Natural killer cell (primary cell): Measurements from ENCODE around the gene LTB. TPM values are rescaled to one million over a fixed set of nuclear protein-coding genes. Genes with fewer than 3 reads are reported as not detected.

Experiments used
- ATAC-seq, 3 donors: fragments of 150-1000 bp in 2 of 3; fragments of 200-7000 bp in 1 of 3; cut with Tn5 transposase; 1 replicate in 1 of 3; 2 replicates in 2 of 3; pipeline ENCODE4 v1.10.0; 2021; ENCODE audit warnings: mild to moderate bottlenecking in 2 of 3, moderate library complexity in 2 of 3
- DNase-seq, 2 donors: peaks; one replicate each; pipeline versions ENCODE4 v3.0.0 to v3.0.0-alpha.2; 2013 to 2021; ENCODE audit warnings: mixed read lengths in 1 of 2
- H3K27ac ChIP-seq: one replicate; pipeline ENCODE4 v1.5.1; 2013; ENCODE audit warnings: mild to moderate bottlenecking, low read length
- H3K27me3 ChIP-seq: one replicate; pipeline ENCODE4 v1.6.1; 2013; ENCODE audit warnings: low read length; ENCODE audit not compliant: control insufficient read depth, insufficient read depth
- H3K36me3 ChIP-seq: one replicate; pipeline ENCODE4 v1.6.1; 2013; ENCODE audit warnings: low read length; ENCODE audit not compliant: control insufficient read depth, insufficient read depth
- H3K4me1 ChIP-seq: one replicate; pipeline ENCODE4 v1.6.1; 2013; ENCODE audit warnings: low read length; ENCODE audit not compliant: control insufficient read depth, insufficient read depth
- H3K4me3 ChIP-seq: one replicate; pipeline ENCODE4 v1.5.1; 2013; ENCODE audit warnings: low read length
- H3K9me3 ChIP-seq: one replicate; pipeline ENCODE4 v1.6.1; 2013; ENCODE audit warnings: low read length; ENCODE audit not compliant: control insufficient read depth, insufficient read depth
- H3K27ac Mint-ChIP-seq, 2 donors: one replicate each; pipeline ENCODE4 v1.8.0; 2022; ENCODE audit warnings: mild to moderate bottlenecking in 2 of 2, mixed read lengths in 2 of 2, moderate library complexity in 1 of 2
- H3K27me3 Mint-ChIP-seq, 2 donors: one replicate each; pipeline ENCODE4 v1.8.0; 2022; ENCODE audit warnings: low read depth in 2 of 2, mixed read lengths in 2 of 2
- H3K36me3 Mint-ChIP-seq: one replicate; pipeline ENCODE4 v1.8.0; 2022; ENCODE audit warnings: mixed read lengths
- H3K4me1 Mint-ChIP-seq, 2 donors: one replicate each; pipeline ENCODE4 v1.8.0; 2022; ENCODE audit warnings: mixed read lengths in 2 of 2
- H3K4me3 Mint-ChIP-seq: one replicate; pipeline ENCODE4 v1.8.0; 2022; ENCODE audit warnings: mild to moderate bottlenecking, moderate library complexity, mixed read lengths
- H3K9me3 Mint-ChIP-seq, 2 donors: one replicate each; pipeline ENCODE4 v1.8.0; 2022; ENCODE audit warnings: mixed read lengths in 2 of 2
- WGBS: methylation state at CpG from one replicate; pipeline ENCODE4 v1.1.7; 2013; ENCODE audit warnings: missing lambda C conversion rate; ENCODE audit not compliant: insufficient coverage; 5-methylcytosine and 5-hydroxymethylcytosine counted together
- intact Hi-C: fragments of 100-400 bp; cut with micrococcal nuclease; formaldehyde crosslinking; loops from one replicate; pipeline ENCODE4 v1.14.2; 2022
- total RNA-seq, 4 donors: library from RNA; stranded (reverse); fragments of 120-200 nt in 1 of 4; gene quantifications; one replicate each; pipeline versions ENCODE4 v1.2.3 to v1.2.4, GENCODE V29; 2013 to 2022
- TF ChIP-seq, protein P1 (sequence below): fragments of 200-600 bp; IDR thresholded peaks from one replicate; pipeline ENCODE4 v1.8.0; 2022; ENCODE audit warnings: antibody characterized with exemption

The LTB gene
- total RNA-seq, 3 donors from 2014 or later (not counting 1 experiment from before 2014, with no cell fraction given): 17.7 to 42.1 (median 32.6) TPM

DNA sequence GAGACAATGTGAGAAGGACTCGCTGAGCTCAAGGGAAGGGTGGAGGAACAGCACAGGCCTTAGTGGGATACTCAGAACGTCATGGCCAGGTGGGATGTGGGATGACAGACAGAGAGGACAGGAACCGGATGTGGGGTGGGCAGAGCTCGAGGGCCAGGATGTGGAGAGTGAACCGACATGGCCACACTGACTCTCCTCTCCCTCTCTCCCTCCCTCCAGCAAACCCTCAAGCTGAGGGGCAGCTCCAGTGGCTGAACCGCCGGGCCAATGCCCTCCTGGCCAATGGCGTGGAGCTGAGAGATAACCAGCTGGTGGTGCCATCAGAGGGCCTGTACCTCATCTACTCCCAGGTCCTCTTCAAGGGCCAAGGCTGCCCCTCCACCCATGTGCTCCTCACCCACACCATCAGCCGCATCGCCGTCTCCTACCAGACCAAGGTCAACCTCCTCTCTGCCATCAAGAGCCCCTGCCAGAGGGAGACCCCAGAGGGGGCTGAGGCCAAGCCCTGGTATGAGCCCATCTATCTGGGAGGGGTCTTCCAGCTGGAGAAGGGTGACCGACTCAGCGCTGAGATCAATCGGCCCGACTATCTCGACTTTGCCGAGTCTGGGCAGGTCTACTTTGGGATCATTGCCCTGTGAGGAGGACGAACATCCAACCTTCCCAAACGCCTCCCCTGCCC, 5.2 kb downstream of the LTB start:
- Histone ChIP-seq H3K27ac (peak overlapping the region; percentile 94), H3K27me3 (no peaks in the 10 kb centered on the region), H3K36me3 (peaks cover 10% of the 10 kb centered on the region), H3K4me1 (peaks cover 89% of the 10 kb centered on the region), H3K9me3 (no peaks in the 10 kb centered on the region), H3K4me3 (peak overlapping the region; percentile 42)
- intact Hi-C loops: no loop called here
- Mint-ChIP-seq H3K27ac (peak overlapping the region; percentile 95 to 99), H3K36me3 (no peaks in the 10 kb centered on the region), H3K9me3 (no peaks in the 10 kb centered on the region), H3K4me1 (peaks cover 85 to 95% of the 10 kb centered on the region in 2 donors), H3K4me3 (peak overlapping the region; percentile 84), H3K27me3 (no peaks in the 10 kb centered on the region)
- TF ChIP-seq, protein P1, sequence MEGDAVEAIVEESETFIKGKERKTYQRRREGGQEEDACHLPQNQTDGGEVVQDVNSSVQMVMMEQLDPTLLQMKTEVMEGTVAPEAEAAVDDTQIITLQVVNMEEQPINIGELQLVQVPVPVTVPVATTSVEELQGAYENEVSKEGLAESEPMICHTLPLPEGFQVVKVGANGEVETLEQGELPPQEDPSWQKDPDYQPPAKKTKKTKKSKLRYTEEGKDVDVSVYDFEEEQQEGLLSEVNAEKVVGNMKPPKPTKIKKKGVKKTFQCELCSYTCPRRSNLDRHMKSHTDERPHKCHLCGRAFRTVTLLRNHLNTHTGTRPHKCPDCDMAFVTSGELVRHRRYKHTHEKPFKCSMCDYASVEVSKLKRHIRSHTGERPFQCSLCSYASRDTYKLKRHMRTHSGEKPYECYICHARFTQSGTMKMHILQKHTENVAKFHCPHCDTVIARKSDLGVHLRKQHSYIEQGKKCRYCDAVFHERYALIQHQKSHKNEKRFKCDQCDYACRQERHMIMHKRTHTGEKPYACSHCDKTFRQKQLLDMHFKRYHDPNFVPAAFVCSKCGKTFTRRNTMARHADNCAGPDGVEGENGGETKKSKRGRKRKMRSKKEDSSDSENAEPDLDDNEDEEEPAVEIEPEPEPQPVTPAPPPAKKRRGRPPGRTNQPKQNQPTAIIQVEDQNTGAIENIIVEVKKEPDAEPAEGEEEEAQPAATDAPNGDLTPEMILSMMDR: no peak
- WGBS: 47% methylated on average over 18 of the region's 19 CpGs
- ATAC-seq: peak; percentile 11 to 38 (median 36)
- DNase-seq: peak in 1 of 2 donors; percentile 75

DNA sequence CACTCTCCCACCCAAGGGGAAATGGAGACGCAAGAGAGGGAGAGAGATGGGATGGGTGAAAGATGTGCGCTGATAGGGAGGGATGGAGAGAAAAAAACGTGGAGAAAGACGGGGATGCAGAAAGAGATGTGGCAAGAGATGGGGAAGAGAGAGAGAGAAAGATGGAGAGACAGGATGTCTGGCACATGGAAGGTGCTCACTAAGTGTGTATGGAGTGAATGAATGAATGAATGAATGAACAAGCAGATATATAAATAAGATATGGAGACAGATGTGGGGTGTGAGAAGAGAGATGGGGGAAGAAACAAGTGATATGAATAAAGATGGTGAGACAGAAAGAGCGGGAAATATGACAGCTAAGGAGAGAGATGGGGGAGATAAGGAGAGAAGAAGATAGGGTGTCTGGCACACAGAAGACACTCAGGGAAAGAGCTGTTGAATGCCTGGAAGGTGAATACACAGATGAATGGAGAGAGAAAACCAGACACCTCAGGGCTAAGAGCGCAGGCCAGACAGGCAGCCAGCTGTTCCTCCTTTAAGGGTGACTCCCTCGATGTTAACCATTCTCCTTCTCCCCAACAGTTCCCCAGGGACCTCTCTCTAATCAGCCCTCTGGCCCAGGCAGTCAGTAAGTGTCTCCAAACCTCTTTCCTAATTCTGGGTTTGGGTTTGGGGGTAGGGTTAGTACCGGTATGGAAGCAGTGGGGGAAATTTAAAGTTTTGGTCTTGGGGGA, 6.1 kb downstream of the LTB start:
- H3K36me3 Mint-ChIP-seq: no peaks in the 10 kb centered on the region
- H3K4me1 Mint-ChIP-seq: peaks cover 83 to 92% of the 10 kb centered on the region in 2 donors
- peak overlapping the region; percentile 84 for H3K4me3 Mint-ChIP-seq
- H3K27me3 ChIP-seq: no peaks in the 10 kb centered on the region
- peaks cover 10% of the 10 kb centered on the region for H3K36me3 ChIP-seq
- H3K27ac Mint-ChIP-seq: peak overlapping the region; percentile 95 to 99
- DNase-seq: peak in 1 of 2 donors; percentile 39
- TF ChIP-seq, protein P1: no peak
- H3K9me3 Mint-ChIP-seq: no peaks in the 10 kb centered on the region
- H3K27ac ChIP-seq: peak overlapping the region; percentile 94
- H3K27me3 Mint-ChIP-seq: no peaks in the 10 kb centered on the region
- intact Hi-C loops: no loop called here
- peak overlapping the region; percentile 42 for H3K4me3 ChIP-seq
- peaks cover 95% of the 10 kb centered on the region for H3K4me1 ChIP-seq
- H3K9me3 ChIP-seq: no peaks in the 10 kb centered on the region
- 46% methylated on average over 6 of the region's 8 CpGs for WGBS
- no peak for ATAC-seq

DNA sequence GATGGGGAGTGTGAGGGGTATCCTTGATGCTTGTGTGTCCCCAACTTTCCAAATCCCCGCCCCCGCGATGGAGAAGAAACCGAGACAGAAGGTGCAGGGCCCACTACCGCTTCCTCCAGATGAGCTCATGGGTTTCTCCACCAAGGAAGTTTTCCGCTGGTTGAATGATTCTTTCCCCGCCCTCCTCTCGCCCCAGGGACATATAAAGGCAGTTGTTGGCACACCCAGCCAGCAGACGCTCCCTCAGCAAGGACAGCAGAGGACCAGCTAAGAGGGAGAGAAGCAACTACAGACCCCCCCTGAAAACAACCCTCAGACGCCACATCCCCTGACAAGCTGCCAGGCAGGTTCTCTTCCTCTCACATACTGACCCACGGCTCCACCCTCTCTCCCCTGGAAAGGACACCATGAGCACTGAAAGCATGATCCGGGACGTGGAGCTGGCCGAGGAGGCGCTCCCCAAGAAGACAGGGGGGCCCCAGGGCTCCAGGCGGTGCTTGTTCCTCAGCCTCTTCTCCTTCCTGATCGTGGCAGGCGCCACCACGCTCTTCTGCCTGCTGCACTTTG, 6.8 kb downstream of the LTB start, which contains the start of gene TNF:
TNF (plus strand) TSS at position 231 of the 567 bp plus-strand sequence; CDS start at position 408, 177 bp downstream.
- H3K4me3 ChIP-seq: peak within 1 kb of the TSS; percentile 42
- peaks cover 10% of the 10 kb centered on the region for H3K36me3 ChIP-seq
- no peaks in the 10 kb centered on the region for H3K27me3 Mint-ChIP-seq
- H3K9me3 Mint-ChIP-seq: no peaks in the 10 kb centered on the region
- peak within 1 kb of the TSS; percentile 94 for H3K27ac ChIP-seq
- peaks cover 76 to 89% of the 10 kb centered on the region in 2 donors for H3K4me1 Mint-ChIP-seq
- peak within 1 kb of the TSS; percentile 95 to 99 for H3K27ac Mint-ChIP-seq
- TF ChIP-seq, protein P1: no peak
- intact Hi-C loops: no loop called here
- peak within 1 kb of the TSS; percentile 84 for H3K4me3 Mint-ChIP-seq
- peak; percentile 8 to 24 (median 9) for ATAC-seq
- DNase-seq: peak in 1 of 2 donors; percentile 84
- H3K9me3 ChIP-seq: no peaks in the 10 kb centered on the region
- H3K27me3 ChIP-seq: no peaks in the 10 kb centered on the region
- WGBS: 16% methylated on average over 19 of the region's 19 CpGs
- H3K4me1 ChIP-seq: peaks cover 97% of the 10 kb centered on the region
- H3K36me3 Mint-ChIP-seq: no peaks in the 10 kb centered on the region
